HG02588 (cell line): ENCODE measurements around the gene WDR11.

ENCODE experiments used
- ATAC-seq: cut with Tn5 transposase; IDR thresholded peaks from one replicate; pipeline ENCODE4 v1.9.1; 2021; ENCODE audit warnings: mild to moderate bottlenecking, moderate library complexity; ENCODE audit not compliant: unreplicated experiment

The WDR11 gene

GRCh38 chr10:120850911-120851865 is at the start of gene WDR11:
WDR11 (plus strand) TSS chr10:120851362; CDS start chr10:120851421, 59 bp downstream.
- ATAC-seq: peak; percentile 97

- no peak for ATAC-seq
Measured at GRCh38 chr10:120802935-120803334, 48.2 kb upstream of the WDR11 start.

GRCh38 chr10:120803972-120804371 is 47.2 kb upstream of the WDR11 start:
- ATAC-seq: no peak

DNA sequence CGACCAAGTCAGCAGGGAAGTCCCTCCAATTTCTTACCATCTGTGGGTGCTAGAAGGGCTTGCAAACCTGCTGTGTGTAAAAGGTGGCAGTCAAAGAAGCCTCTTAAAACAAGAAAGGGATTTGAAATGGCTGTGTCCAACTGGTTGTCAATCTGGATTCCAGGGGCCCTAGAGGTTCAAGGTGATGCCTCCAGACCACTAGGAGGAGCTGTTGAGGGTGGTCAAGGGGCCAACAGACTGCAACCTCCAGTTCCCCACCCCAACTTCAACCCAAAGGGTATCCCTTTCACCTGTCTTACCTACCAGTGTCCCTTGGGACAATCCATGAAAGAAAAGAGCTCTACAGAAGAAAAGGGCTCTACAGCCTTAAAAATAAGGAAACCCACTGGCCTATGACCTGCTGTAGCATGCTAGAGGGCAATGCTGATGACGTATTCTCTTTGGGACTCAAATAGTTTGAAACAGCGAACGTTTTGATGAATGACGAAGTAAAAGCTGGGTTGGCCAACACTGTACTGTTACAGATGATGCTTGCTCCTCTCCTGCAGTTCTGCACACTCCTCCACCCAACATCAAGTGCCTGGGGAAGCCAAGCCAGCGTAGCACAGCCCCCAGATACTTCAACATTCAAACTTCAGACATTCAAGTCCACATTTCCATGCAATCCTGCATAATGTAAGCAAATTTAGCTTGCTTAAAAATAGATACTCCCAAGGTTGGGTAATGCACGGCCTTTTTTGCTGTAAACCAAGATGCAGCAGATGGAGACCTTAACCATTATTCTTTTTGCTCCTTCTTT is 45.9 kb upstream of the WDR11 start:
- ATAC-seq: no peak

DNA sequence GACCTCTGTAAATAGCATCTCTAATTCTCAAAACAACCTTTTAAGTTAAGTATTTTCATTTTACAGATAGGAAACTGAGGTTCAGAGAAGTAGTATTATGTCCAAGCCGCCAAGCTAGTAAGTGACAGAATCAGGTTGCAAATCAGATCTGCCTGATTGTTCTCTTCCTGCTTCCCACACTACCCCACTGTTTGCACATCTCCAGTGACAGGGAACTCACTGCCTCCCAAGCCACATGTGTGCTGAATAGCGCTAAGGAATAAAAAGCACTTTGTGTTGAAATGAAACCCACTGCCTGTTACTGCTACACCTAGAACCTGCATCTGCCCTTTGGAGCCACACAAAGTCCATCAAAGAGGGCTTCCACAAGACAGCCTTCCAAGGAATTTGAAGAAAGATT is 45.1 kb upstream of the WDR11 start:
- ATAC-seq: no peak

- ATAC-seq: no peak
Measured at GRCh38 chr10:120810298-120810697, 40.9 kb upstream of the WDR11 start.

DNA sequence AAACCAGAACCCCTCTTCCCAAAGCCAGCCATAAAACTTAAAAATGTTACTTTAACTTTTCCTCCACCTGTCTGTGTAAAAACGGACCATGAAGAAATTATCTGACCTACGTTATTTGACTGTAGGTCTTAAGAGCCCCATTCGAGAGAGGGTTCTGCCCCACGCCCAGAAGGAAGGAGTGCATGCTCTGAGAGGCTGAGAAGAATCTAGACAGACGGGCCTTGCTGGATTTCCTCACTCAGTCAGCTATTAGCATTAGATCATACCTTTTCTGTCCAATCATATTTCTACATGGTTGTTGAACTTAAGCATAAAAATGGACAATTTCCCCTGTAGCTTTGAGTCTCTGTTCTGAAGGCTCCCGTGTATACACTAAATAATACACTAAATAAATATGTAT is 38.1 kb upstream of the WDR11 start:
- ATAC-seq: no peak

- ATAC-seq: no peak
Measured at GRCh38 chr10:120818301-120818700, 32.9 kb upstream of the WDR11 start.

DNA sequence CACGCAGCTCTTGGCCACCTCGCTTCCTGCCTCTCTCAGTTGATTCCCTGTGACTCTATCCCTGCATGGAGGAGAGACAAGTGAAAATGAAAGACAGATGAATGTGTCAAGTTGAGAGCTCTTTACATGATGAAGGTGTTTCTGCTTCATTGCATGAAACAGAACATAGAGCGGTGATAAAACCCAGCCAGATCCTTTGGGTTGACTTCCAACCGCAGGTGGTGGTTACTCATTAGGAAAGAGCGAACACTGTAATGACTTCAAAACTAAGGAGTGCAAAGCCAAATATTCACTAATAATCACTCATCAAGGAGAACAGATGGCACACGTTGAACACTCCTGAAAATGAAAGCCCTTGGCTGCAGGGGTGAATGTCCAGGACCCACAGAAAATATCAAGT is 31.8 kb upstream of the WDR11 start:
- no peak for ATAC-seq

DNA sequence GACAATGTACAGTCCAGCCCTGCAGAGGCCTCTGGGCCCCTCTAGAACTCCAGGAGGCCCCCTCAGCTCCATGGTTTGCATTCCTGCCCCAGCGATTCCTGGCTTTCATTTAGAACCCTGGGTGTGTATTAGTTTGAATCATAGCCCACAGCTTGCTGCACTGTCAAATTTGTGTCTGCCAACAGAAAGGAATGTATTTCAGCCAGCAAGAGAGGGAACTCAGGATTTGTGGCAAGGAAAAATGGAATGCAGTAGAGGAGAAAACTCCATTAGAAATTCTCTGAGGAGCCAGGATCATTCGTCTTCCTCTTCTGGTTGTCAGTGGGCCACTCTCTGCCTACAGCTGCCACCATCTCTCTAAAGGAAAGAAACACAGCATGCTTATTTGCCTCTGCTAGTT is 27.9 kb upstream of the WDR11 start:
- no peak for ATAC-seq

DNA sequence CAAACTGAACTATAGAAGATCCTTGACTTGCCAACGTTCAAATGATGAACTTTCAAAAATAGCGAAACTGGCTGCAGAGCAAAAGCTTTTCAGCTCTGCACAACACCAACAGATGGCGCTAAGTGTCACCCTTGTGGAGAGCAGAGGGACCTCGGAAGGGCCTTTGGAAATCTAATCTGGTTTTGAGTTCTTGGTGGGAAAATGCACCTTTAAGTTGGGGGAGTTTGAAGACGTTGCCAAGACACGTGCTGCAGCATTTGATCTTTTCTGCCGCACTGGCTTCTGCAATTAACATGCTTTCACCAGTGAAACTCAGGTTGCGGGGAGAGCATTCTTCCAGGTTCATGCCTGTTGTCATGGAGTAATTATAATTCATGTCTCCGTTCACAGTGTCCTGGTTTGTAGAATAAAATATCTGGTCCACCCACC is 26.3 kb upstream of the WDR11 start:
- no peak for ATAC-seq

DNA sequence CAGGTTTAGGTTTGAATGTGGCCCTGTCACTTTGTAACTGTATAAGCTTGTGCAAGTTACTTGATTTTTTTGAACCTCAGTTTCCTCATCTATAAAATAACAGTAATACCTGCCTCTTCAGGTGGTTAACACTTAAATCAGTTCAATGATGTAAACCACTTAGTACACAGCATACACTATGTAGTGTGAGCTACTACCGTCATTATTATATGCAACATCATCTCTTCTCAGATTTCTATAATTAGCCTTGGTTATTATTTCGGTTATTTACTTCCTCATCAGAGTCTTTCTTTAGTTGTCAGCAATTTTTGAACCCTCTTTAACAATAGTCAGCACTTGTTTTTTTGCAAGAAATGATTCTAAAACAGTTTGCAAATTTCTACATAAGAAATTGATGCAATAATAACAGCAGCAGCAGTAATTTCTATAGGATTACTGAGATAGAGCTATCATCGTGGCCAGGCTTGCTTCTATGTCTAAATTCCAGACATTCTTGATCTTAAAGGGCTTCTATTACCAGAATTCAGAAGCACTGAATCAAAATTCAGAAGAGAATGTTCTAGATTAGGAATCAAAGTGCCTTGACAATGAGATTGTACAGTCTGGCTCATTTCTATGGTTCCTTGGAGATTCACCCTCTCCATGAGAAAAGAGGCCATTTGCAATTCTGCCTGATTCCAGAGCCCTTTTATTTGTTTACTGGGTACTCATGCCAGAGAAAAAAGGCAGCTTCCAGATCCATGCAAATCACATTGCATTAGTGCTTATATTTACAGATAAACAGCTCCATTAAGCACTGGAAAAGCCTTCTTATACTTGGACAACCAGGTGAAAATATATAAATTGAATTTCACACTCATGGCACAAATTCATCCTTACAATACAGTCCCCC is 25.0 kb upstream of the WDR11 start:
- no peak for ATAC-seq

GRCh38 chr10:120827251-120827875 is 23.8 kb upstream of the WDR11 start:
- ATAC-seq: peak; percentile 69

GRCh38 chr10:120828763-120829319 is 22.3 kb upstream of the WDR11 start:
- no peak for ATAC-seq

DNA sequence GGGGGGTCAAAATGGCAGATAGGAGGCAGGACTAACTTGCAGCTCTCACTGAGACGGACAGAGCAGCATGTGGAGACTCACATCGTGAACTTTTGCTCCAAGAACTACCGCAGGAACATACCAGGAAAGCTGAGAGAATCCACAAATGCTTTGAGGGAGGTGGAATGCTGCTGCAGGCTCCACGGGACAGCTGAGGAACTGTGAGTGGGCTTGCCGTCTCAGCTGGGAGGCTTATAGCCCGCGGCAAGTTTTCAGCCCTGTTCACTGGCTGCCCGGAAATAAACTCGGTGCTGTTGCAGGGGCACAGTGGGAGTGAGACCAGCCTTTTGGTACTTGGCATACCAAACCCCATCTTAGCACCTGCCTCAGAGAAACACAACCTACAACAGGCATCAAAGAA is 19.1 kb upstream of the WDR11 start:
- no peak for ATAC-seq

DNA sequence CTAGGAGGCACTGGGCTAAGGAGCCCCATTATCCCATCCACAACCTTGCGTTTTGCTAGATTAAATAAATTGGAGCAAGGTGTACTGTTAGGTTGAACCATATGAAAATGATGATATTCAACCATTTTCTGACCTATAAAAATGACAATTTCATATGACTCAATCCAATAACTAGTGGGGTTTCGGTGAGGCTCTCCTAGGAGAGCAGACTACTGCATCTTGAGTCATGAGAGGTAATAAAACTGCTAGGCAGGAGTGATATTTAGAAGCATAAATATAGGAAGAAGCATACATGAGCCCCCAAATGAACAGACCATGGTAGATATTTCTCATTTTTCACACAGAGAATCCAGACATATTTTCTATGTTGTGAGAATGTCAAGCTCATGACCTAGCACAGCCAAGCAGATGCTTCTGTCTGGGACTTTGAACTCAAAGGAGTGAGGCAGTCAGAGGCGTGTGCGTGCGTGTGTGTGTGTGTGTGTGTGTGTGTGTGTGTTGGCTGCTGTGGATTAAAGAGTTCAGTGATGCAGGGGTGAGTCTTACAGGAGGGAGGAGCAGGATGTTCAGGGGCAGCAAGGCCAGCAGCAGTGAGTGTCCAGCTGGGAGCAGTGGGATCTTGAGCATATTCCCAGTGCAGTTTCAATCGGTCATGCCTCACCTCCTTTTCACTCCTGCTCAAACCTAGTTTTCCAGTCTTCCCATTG is 17.8 kb upstream of the WDR11 start:
- ATAC-seq: no peak

GRCh38 chr10:120835603-120836002 is 15.6 kb upstream of the WDR11 start:
- no peak for ATAC-seq

GRCh38 chr10:120838941-120839340 is 12.2 kb upstream of the WDR11 start:
- no peak for ATAC-seq

- ATAC-seq: no peak
Measured at GRCh38 chr10:120841522-120842189, 9.5 kb upstream of the WDR11 start.
